LNCAP (cell line): ENCODE results near the gene EDN2.

Experiments
- TF ChIP-seq, protein P1 (sequence below): fragments of 450-650 bp; IDR thresholded peaks from 2 replicates; pipeline ENCODE4 v1.5.1; 2017; ENCODE audit warnings: mild to moderate bottlenecking

EDN2 gene

DNA sequence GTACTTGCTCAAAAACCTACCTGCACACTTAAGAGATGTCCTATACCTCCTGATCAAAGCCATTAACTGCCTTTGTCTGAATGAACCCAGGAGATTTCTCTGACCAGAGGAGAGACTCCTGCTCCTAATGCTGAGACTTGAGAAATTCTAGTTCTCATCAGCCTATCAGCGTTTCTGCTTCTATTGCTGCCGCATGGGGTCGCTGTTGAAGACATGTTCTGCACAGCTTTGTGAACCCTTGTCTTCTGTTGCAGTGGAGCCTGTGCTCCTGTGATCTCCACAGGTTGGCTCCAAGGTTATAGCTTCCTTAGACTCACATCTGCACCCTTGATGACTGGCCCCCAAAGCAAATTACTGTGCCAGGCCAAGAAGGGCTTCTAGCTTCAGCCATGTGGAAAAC, 40.2 kb downstream of the EDN2 start:
- TF ChIP-seq, protein P1, sequence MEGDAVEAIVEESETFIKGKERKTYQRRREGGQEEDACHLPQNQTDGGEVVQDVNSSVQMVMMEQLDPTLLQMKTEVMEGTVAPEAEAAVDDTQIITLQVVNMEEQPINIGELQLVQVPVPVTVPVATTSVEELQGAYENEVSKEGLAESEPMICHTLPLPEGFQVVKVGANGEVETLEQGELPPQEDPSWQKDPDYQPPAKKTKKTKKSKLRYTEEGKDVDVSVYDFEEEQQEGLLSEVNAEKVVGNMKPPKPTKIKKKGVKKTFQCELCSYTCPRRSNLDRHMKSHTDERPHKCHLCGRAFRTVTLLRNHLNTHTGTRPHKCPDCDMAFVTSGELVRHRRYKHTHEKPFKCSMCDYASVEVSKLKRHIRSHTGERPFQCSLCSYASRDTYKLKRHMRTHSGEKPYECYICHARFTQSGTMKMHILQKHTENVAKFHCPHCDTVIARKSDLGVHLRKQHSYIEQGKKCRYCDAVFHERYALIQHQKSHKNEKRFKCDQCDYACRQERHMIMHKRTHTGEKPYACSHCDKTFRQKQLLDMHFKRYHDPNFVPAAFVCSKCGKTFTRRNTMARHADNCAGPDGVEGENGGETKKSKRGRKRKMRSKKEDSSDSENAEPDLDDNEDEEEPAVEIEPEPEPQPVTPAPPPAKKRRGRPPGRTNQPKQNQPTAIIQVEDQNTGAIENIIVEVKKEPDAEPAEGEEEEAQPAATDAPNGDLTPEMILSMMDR, result no peak; the same call in 1 of the 2 replicates

DNA sequence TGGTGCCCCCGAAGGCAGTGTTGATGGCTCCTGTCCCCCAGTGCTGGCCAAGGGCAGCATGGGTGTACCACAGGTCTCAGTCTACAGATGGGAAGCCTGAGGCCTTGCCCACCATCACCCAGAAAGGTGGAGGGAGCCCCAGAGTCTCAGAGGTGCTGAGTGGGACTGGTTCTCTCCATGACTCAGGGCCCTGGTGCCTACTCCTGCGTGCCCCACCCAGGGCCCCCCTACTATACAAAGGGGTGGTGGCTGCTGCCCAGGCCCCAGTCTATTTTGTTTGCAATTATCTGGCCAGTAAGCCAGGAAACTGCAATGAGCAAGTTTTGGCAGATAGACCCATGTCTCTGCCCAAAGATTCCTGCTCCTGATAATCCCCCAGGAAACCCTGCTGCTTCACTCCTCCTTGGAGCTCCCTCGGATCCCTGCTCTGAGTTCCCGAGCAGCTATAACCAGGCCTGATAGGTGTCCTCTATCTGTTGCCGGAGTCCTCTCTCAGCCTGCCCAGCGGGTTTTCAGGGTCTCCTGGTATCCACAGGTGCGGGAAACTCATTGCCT, 41.7 kb downstream of the EDN2 start:
- TF ChIP-seq, protein P1, result no peak

DNA sequence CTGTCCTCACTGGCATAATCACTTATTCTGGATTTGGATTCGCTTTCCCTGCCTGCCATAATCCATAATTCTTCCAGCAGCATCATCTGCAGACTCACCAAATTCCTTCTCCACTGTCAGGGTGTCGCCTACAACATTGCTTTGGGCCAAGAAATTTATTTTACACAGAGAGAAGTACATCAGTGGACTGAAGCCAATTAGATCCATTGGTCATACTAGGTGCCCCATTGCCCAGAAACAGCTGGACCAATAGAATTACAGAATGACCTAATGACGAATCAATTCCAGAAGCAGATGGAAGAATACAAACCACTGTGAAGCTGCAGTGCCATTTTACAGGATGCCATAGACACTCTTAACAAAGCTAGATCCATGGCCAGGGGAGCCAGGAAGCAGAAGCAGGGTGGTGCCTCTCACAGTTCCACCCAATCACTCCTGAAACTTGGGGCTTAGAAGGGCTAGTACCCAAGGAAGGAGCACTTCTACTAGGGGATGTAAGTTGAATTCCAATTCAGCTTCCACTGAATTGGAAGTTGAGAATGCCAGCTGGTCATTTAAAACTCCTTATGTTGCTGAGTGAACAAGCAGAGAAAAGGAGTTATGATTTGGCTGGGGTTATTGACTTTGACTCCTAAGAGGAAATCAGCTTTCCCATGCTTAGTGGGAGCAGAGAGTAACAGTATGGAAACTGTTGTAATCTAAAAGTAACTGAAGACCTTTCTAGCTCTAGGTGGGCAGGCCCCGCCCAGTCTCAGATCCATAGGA, 44.0 kb downstream of the EDN2 start:
- TF ChIP-seq, protein P1, result no peak

DNA sequence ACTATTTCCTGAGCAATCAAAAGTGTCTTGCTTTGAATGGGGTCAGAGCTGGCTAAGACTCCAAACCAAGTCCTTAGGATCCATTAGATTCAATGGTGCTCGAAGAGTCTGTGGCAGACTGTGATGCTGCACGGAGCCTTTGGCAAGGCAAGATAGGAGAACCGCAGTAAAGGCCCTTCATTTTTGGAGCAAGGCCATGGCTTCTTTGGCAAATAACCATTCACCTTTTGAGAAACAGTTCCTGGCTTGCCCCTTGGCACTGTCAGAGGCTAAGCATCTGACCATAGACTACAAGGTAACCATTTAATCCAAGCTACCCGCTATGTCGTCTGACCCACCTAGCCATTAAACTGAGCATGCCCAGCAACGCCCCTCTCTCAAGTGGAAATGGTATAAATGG, 45.2 kb downstream of the EDN2 start:
- TF ChIP-seq, protein P1, result no peak

DNA sequence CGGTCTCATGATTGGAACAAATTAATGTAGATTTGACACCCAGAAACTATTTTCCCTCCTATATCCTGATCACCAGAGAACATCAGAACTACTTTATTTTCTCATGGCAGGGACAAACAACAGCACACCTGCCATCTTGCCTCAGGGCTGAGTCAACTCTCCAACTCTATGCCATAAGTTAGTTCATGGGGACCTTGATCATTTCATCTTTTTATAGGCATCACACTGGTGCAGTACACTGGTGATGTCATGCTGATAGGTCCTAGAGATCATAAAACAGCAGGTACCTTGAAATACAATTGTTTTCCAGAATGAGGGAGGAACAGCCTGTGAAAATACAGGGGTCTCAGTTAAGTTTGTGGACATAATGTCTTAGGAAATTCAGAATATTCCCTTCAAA, 45.8 kb downstream of the EDN2 start:
- TF ChIP-seq, protein P1, result no peak

DNA sequence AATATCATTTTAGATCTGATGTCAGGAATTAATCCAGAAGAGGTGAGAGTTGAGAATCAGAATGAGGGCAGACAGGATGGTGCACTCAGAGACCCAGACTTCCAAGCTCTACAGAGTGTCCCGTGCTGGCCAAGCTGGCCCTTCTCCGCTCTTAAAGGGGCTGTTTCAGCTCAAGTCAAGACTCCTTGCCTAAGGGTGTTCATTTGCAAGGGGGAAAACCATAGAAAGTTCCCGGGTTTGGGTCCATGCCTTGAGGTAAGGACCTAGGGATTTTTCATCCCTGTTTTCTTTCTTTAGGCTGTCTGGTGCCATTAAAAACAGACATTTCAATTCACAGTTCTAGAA, 47.5 kb downstream of the EDN2 start:
- TF ChIP-seq, protein P1, result no peak

DNA sequence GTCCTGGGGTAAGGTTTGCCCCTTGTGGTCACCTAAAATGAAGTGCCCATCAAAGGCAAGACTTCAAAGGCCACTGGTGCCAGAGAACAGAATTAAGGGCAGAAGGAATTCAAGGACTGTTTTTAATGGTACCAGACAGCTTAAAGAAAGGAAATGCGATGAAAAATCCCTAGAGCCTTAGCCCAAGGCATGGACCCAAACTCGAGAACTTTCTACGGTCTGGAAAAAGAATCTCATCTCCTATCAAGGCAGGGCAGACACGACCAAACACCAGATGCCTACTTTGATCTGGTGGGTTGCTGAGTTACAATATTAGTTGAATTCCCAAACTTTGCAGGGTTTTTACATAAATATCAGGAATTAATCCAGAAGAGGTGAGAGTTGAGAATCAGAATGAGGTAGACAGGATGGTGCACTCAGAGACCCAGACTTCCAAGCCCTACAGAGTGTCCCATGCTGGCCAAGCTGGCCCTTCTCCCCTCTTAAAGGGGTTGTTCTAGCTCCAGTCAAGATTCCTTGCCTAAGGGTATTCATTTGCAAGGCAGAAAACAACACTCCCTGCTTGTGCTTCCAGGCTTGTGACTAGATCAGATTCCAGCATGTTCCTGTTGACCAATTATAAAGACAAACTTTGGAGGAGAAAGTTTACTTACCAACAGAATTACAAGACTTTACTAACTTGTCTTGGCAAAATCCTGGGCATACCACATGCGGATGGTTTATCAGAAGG, 48.0 kb downstream of the EDN2 start:
- TF ChIP-seq, protein P1, result no peak
